Left kidney (tissue), 1 donor: ENCODE data around the gene KIR3DL1. TPM values are rescaled to one million over a fixed set of nuclear protein-coding genes. Genes with fewer than 3 reads are reported as not detected.

Experiments
- polyA plus RNA-seq: library from polyadenylated mRNA; unstranded; fragments of 120-200 nt; gene quantifications from one replicate; pipeline ENCODE4 v1.2.1, GENCODE V29; 2013; ENCODE audit not compliant: insufficient read length

Gene KIR3DL1
- polyA plus RNA-seq, 1 donor = not detected

Other genes with a start within 250 kb of the KIR3DL1 start
- 0.40 TPM for gene LILRA2, start 242.7 kb upstream of the KIR3DL1 start, polyA plus RNA-seq
- 0.32 TPM for gene LILRA1, start 222.8 kb upstream of the KIR3DL1 start, polyA plus RNA-seq
- 1.4 TPM for gene LILRB1, start 186.0 kb upstream of the KIR3DL1 start, polyA plus RNA-seq
- gene LILRB4, start 153.5 kb upstream of the KIR3DL1 start, polyA plus RNA-seq = 1.3 TPM
- gene KIR3DL3, start 92.0 kb upstream of the KIR3DL1 start, polyA plus RNA-seq = not detected
- not detected for gene KIR2DL3, start 78.0 kb upstream of the KIR3DL1 start, polyA plus RNA-seq
- not detected for gene KIR2DL1, start 46.7 kb upstream of the KIR3DL1 start, polyA plus RNA-seq
- gene KIR2DL4, start 12.9 kb upstream of the KIR3DL1 start, polyA plus RNA-seq = not detected
- not detected for gene KIR2DS4, start 16.2 kb downstream of the KIR3DL1 start, polyA plus RNA-seq
- gene KIR3DL2, start 34.0 kb downstream of the KIR3DL1 start, polyA plus RNA-seq = not detected
- 0.27 TPM for gene FCAR, start 57.8 kb downstream of the KIR3DL1 start, polyA plus RNA-seq
- 0.37 TPM for gene NCR1, start 89.7 kb downstream of the KIR3DL1 start, polyA plus RNA-seq
- gene NLRP7, start 131.1 kb downstream of the KIR3DL1 start, polyA plus RNA-seq = not detected
- 35.6 TPM for gene NLRP2, start 149.9 kb downstream of the KIR3DL1 start, polyA plus RNA-seq
- 0.35 TPM for gene GP6, start 221.8 kb downstream of the KIR3DL1 start, polyA plus RNA-seq
- gene RDH13, start 246.7 kb downstream of the KIR3DL1 start, polyA plus RNA-seq = 22.0 TPM